Fibroblast of skin of right biceps (primary cell): ENCODE results near the gene IPMK.
"Not testable (repeated sequence)": the region's sequence is repeated elsewhere in the genome, so short reads cannot be mapped to it uniquely, and the experiment has no call there.

Experiments used
- DNase-seq: peaks from one replicate; pipeline ENCODE4 v3.0.0-alpha.2; 2013

IPMK gene

DNA sequence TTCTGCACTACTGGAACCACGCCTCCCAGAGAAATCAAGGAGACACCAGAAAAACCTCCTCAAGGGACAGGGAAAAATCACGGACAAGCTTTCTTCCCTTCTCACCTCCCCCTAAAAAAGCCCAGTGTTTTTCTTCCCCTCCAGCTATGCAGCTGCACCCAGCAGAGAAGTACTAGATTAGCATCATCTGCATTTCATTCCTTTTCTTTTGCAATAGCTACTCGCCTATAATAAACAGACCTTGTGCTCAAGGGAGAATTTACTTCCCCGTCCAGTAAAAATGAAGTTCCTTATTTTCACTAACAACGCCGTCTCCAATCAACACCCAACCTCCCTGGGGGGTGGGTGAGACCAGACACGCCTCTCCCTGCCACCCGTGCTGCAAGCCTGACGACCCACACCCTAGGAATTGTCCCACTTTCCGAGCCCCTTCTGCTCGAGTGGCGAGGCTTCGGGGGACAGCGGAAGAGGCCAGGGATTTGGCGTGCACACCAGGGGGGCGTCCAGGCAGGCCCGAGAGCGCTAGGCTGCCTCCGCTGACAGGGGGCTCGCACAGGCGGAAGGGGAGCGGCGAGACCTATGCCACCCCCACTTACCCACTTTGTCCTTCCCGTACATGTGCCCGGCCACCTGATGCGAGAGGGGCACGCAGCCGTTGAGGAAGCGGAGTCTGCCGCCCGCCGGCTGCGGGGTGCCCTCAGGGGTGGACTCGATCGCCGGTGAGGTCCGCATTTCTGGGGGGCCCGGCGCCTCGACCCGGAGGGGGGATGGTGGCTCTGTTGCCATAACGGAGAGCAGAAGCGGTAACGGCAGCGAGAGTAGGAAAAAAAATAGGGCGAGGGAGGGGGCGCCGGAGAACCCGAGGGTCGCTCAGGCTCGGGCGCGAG lies 625 bp downstream of the IPMK start:
- peak; percentile 57 for DNase-seq

DNA sequence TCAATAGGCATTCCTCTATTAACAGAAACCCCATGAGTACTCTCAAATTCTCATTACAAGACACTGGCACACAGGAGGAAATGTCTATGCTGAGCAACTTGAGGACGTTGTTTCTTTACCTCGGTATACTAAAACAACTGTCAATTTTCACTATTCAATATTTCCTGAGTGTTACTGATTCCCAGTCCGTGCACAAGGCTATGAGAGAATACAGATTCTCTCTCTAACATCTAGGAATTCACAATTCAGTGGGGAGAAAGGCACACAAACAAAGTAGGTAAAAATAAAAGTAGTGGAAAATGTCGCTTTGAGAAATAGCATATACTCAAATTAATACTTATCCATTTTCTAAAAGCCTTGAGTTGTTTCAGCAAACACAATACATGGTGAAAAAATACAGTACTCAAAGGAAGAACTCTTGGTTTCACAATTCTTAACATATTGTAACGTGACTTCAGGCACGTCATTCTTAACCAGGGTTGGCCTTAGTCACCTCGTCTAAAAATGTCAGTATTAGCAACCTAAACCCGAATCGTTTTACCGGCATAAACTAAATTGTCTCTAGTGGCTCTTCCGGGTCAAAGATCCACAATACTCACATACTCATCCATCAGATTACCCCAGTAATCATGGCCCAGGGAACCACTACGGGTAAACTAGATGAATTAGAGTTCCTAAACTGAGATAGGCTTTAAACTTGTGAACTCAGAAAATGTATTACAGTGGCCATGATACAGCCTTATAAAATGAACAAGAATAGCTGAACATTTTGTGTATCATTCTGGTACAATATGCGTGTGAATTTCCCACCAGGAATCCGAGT lies 1.5 kb downstream of the IPMK start:
- peak; percentile 68 for DNase-seq

DNA sequence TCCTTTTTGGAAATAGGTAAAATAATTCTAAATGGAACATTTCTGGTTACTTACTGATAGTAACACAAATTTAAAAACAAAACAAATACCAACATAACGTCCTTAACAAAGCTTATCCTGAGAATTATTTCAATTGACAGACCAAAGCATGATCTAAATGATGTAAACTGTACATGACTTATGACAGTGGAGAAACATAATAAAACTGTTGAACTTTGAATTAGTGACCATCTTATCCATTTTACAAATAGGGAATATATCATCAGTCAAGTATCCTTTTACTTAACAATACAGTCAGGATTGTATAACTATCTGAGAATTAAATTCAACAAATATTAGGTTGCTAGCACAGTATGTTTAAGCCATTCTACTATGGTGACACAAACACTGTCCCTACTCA lies 2.4 kb downstream of the IPMK start:
- DNase-seq = no peak

DNA sequence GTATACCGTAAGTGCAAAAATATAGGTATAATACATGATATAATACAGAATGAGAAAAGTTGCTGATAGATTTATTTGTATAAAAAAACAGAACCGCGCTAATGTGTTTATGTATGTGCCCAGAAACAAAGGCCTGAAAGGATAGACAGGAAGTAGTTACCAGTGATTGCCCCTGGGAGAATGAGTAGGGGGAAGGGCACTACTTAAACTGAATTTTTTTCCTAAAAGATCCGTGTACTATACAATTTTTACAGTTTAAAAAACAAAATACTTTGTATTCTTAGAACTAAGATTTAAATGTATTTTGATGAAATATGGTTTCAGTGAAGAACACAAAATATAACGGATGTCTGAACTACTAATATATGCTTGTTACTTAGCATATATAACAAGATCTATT lies 2.9 kb downstream of the IPMK start:
- no peak for DNase-seq

DNA sequence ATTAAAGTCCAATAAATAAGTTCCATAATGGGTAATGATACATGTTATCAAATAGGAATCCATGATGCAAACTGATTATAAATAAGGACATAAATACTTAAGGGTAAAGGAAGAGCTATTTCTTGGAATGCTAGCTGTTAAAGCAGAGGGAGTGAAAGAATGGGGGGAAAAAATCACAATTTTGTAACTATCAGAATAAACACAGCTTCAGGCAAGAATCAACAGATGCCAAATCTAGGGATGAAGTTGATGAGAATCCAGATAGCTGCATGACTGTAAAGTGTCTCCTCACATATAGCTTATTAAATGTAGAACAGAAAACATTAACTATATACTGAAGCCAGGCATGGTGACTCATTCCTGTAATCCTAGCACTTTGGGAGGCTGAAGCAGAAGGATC lies 4.9 kb downstream of the IPMK start:
- no peak for DNase-seq

DNA sequence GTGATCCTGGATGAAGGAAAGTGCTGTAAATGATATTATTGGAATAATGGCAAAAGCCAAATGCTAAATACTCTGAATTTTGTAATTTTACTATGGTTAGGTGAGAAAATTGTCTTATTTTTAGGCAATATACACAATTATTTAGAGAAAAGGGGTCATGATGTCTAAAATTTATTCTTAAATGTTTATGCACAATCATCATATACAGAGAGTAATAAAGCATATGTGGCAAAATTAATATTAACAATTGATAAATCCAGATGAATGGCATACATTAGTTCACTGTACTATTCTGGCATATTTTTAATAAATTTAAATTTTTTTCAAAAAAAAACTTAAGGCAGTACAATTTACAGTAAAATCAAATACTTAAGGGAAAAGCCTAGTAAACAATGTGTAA lies 7.4 kb downstream of the IPMK start:
- no peak for DNase-seq

DNA sequence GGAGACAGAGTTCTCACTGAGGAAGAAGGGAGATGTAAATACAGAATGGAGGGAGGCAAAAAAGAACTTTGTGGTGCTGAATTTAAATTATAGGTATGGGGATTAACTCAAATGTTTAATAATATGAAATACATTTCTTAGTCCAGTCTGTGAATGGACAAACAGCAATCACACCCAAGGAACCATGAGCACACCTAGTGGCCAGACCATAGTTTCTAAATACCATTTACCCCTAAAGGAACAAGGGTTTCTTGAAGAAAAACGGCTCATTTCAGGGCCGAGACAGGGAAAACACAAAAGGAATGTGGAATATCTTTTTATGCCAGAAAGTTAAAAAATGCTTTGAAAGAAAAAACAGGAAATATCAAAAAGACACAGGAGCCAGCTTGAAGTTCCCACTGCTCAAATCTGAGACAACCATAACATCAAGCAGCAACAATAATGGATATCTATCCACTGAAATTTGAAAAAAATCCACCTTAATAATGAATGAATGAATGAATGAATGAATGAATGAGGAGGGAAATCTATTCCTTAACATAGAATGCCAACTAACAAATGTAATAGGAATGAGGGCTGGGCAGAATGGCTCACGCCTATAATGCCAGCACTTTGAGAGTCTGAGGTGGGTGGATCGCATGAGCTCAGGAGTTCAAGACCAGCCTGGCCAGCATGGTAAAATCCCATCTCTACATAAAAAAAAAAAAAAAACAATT lies 8.6 kb downstream of the IPMK start:
- DNase-seq = no peak

DNA sequence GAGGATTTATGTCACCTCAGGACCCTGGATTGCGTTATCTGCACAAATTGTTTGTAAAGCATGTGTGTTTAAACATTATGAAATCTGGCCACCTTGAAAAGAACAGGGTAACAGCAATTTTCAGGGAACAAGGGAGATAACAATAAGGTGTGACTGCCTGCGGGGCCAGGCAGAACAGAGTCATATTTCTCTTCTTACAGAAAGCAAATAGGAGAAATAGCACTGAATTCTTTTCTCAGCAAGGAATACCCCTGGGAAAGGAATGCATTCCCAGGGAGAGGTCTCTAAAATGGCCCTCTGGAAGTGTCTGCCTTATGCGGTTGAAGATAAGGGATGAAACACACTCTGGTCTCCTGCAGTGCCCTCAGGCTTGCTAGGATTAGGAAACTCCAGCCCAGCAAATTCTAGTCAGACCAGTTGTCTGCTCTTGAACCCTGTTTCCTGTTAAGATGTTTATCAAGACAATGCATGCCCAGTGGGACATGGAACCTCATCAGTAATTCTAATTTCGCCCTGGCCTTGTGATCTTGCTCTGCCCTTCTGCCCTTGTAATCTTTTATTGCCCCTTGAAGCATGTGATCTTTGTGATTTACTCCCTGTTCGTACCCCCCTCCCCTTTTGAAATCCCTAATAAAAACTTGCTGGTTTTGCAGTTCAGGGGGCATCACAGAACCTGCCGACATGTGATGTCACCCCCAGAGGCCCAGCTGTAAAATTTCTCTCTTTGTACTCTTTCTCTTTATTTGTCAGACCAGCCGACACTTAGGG lies 11.5 kb downstream of the IPMK start:
- DNase-seq = not testable (repeated sequence)

DNA sequence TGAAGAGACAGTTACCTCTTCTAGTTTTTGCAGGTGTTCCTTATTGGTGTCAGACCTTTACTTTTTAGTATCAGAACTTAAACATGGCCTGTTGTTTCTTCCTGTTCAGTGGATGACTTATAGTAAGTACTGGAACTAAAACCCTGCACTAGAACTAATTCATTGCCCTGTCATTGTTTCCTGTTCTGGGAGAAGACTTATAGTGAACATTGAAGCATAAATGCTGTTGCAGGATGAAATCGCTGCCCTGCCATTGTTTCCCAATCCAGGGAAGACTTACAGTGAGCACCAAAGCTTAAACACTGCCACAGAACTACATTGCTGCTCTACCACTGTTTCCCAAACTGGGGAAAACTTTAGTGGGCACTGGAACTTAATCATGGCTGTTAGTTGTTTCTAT lies 13.1 kb downstream of the IPMK start:
- no peak for DNase-seq

DNA sequence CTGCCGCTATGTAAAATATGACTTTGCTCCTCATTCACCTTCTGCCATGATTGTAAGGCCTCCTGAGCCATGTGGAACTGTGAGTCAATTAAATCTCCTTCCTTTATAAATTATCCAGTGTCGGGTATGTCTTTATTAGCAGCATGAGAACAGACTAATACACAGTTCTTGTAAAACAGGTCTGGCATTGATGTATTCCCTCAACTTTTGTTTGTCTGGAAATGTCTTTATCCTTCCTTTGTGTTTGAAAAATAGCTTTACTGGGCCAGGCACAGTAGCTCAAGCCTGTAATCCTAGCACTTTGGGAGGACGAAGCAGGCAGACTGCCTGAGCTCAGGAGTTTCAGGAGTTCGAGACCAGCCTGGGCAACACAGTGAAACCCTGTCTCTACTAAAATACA lies 14.5 kb downstream of the IPMK start:
- no peak for DNase-seq

DNA sequence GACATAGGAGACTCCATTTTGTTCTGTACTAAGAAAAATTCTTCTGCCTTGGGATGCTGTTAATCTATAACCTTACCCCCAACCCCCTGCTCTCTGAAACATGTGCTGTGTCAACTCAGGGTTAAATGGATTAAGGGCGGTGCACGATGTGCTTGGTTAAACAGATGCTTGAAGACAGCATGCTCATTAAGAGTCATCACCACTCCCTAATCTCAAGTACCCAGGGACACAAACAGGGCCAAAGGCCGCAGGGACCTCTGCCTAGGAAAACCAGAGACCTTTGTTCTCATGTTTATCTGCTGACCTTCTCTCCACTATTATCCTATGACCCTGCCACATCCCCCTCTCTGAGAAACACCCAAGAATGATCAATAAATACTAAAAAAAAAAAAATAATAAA lies 23.0 kb downstream of the IPMK start:
- not testable (repeated sequence) for DNase-seq

DNA sequence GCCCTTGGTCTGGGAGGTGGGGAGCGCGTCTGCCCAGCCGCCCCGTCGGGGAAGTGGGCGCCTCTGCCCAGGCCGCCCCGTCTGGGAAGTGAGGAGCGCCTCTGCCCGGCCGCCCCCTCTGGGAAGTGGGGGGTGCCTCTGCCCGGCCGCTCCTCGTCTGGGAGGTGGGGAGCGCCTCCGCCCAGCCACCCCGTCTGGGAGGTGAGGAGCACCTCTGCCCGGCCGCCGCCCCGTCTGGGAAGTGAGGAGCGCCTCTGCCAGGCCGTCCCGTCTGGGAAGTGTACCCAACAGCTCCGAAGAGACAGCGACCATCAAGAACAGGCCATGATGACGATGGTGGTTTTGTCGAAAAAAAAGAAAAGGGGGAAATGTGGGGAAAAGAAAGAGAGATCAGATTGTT lies 23.5 kb downstream of the IPMK start:
- not testable (repeated sequence) for DNase-seq

DNA sequence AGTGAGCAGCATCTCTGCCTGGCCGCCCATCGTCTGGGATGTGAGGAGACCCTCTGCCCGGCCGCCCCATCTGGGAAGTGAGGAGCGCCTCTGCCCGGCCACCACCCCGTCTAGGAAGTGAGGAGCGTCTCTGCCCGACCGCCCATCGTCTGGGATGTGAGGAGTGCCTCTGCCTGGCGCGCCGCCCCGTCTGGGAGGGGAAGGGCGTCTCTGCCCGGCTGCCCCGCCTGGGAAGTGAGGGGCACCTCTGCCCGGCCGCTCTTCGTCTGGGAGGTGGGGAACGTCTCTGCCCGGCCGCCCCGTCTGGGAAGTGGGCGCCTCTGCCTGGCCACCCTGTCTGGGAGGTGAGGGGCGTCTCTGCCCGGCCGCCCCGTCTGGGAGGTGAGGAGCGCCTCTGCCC lies 23.9 kb downstream of the IPMK start:
- DNase-seq = not testable (repeated sequence)

DNA sequence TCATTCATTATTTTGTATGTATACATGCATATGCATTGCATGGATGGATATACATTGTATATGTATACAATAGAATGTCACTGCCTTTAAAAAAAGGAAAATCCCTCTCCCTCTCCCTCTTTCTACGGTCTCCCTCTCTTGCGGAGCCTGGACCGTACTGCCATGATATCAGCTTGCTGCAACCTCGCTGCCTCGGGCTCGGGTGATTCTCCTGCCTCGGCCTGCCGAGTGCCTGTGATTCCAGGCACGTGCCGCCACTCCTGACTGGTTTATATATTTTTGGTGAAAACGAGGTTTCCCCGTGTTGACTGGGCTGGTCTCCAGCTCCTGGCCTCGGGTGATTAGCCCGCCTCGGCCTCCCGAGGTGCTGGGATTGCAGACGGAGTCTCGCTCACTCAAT lies 24.4 kb downstream of the IPMK start:
- no peak for DNase-seq

DNA sequence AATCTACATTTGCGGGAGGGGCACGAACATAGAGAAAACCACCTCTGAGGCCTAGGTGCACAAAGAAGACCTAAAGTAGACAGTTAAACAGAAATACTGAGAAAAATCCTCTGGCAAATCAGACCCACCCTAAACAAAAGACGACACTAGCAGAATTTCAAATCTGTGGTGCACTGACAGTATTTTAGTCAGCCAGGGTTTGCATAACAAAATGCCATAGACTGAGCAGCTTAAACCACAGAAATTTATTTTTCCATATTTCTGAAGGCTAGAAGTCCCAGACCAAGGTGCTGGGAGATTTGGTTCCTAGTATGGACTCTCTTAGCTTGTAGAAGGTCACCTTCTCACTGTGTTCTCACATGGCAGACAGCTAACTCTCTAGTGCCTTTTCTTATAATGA lies 26.3 kb downstream of the IPMK start:
- peak; percentile 55 for DNase-seq

DNA sequence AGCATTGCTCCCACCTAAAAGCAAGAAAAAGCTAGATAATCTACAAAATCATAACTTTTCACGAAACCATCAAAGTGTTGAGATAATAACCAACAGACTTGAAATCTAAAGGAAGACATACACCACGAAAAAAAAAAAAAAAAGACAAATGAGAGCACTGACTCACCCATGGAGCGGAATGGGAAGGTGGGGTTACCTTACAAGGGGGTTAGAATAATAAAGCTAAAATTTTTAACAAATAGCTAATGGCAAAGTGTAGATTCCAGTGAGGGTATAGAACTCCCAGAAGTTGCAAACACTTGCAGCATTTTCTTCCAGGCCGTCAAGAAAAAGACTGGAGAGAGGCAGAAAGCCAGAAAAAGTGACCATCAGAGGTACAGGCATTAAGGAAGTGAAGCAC lies 27.2 kb downstream of the IPMK start:
- DNase-seq = peak; percentile 70

DNA sequence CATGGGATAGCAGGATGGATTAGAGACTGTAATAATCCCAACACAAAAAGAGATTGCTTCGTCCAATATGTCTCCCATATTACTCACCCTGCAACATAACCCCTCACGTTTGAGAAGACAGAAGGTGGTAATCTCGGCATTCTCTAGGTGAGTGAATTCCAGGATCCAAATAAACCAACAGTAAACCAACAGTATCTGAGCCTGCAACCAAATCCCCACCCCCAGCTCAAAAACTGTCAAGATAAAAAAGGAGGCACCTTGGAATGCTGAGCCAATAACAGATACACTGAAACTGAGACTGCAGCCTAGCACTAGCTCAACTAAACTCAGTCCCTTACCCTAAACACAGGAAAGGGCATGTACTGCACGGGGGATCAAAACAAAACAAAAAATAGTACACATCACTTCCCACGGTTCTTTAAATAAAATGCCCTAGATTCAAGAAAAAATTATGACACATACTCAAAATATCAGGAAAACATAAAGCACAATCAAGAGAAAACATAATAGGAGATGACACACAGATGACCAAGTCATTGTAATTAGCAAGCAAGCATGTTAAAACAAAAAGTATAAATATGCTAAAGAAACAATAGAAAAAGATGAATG lies 28.0 kb downstream of the IPMK start:
- DNase-seq = peak; percentile 47

DNA sequence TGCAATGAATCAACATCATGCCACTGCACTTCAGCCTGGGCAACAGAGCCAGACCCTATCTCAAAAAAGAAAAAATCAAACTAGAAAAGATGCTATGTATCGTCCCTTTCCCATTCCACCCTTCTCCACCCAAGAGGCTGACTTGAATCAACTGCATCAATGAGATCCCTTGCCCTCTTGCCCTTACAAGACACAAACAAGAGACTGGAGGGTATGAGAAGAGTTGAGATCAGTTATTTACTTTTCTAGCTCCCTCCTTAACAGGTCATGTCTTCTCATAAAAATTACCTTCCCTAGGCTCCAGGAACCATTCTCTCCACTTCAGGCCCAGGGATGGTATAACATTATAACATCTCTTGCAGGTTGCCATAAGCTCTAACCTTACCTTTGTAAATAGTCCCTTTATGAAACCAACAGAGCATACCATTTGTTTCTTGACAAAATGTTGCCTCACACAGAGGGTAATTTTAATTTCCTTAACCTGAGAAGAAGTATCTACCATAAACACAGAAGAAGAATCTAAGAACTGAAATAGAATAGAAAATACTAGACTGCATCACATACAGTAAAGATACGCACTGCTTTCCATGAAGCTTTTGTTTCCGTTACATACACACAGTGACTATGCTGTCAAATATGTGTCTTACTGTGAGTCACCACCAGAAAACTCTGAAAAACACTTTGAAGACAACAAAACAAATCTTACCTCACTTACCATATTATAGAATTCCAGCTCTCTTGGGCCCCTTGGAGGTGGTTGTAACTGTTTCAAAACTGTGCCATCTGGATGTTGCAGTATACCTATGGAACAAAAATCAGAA lies 30.5 kb downstream of the IPMK start:
- DNase-seq = peak; percentile 92

DNA sequence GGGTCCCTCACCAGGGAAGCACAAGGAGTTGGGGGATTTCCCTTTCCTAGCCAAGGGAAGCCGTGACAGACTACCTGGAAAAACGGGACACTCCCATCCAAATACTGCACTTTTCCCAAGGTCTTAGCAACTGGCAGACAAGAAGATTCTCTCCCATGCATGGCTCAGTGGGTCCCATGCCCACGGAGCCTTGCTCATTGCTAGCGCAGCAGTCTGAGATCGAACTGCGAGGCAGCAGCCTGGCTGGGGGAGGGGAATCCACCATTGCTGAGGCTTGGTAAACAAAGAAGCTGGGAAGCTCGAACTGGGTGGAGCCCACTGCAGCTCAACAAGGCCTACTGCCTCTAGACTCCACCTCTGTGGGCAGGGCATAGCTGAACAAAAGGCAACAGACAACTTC lies 37.8 kb downstream of the IPMK start:
- DNase-seq = not testable (repeated sequence)

DNA sequence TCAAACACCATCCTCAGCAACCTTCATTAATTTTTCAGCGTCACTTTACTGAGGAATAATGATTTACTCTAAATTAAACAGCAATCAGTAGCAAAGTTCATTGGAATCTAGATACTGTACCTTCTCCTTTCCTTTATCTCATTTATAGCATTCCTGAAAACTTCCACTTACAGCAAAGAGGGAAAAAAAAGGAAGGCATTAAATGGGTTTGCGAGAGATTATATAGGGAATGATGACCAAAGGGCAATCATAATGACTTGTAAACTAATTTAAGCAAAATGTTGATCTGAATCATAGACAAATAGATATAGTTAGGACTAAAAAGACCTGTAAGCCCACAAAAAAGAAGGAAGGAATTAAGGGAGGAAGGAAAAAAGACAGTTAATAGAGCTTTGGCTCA lies 42.0 kb downstream of the IPMK start:
- no peak for DNase-seq

DNA sequence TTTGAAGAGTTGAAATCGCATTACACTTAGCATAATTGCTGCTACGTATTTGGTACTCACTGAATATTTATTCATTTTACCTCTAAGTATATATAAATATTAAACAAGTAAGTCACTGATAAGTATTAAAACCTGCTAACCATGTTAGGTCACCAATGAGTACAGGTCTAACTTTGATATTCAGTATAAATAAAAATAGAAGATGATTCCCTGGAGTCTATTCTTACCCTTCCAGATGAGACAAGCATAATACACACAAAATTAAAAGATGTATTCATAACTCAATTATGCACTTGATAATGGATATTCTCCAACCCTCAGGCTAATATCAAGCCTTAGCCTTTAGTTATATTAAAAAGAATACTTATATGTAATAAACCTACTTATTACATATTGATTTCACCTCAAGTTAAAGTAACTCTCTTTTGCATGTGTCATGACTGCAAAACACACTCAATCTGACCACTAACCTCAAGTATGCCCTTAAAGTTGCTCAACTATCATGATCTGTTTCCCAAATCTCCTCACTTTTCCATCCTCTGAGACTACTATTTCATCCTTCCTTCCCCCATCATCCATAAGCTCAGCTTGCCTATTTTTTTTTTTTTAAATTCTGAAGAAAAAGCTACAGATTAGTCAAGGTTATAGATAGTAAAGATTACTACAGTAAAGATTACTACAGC lies 46.8 kb downstream of the IPMK start:
- DNase-seq = peak; percentile 76
